ENCODE data around the gene AK9.

- TF ChIP-seq PATZ1 (CRISPR knock-in tag; IDR thresholded peaks at IDR 0.05; ENCODE audit: borderline replicate concordance), result no peak
- TF ChIP-seq RARB (CRISPR knock-in tag; IDR thresholded peaks at IDR 0.05), result no peak
- no peak for TF ChIP-seq OSR1 (CRISPR knock-in tag; IDR thresholded peaks at IDR 0.05)
- TF ChIP-seq POU6F1 (CRISPR knock-in tag; IDR thresholded peaks at IDR 0.05; ENCODE audit: borderline replicate concordance, low read depth), result no peak
- no peak for TF ChIP-seq ZNF8 (CRISPR knock-in tag; IDR thresholded peaks at IDR 0.05)
- TF ChIP-seq ESRRG (CRISPR knock-in tag; IDR thresholded peaks at IDR 0.05), result no peak
- TF ChIP-seq GLIS3 (CRISPR knock-in tag; IDR thresholded peaks at IDR 0.05), result no peak
- TF ChIP-seq CREB5 (CRISPR knock-in tag; IDR thresholded peaks at IDR 0.05; ENCODE audit: low read depth), result no peak
- no peak for TF ChIP-seq CSRNP3 (CRISPR knock-in tag; IDR thresholded peaks at IDR 0.05)
- no peak for TF ChIP-seq ZFP30 (CRISPR knock-in tag; IDR thresholded peaks at IDR 0.05)
- no peak for TF ChIP-seq ZFP3 (CRISPR knock-in tag; IDR thresholded peaks at IDR 0.05)
- TF ChIP-seq ZNF565 (CRISPR knock-in tag; conservative IDR thresholded peaks at IDR 0.05; ENCODE audit: low read depth), result no peak
- TF ChIP-seq ARNTL (CRISPR knock-in tag; IDR thresholded peaks at IDR 0.05; ENCODE audit: borderline replicate concordance, low read depth), result no peak
- no peak for TF ChIP-seq BACH2 (CRISPR knock-in tag; IDR thresholded peaks at IDR 0.05; ENCODE audit: borderline replicate concordance)
Observed at GRCh38 chr6:109490713-109491112, 200.3 kb downstream of the AK9 start.

All from SK-N-SH treated with all-trans-retinoic acid at 6 μM for 48 hours (cell line).